IPS DF 6.9 (cell line): ENCODE results near the gene MDC1.
A peak's percentile ranks its signal among the peaks of the same experiment; 100 is the strongest.

Experiments
- DNase-seq: peaks from one replicate; pipeline ENCODE4 v3.0.0-alpha.2; 2013; ENCODE audit warnings: low read depth, low spot score
- H3K27ac ChIP-seq: one replicate; pipeline ENCODE4 v1.5.1; 2013; ENCODE audit warnings: low read length, control low read depth
- H3K27me3 ChIP-seq: 2 replicates; pipeline ENCODE4 v1.6.1; 2013; ENCODE audit warnings: mild to moderate bottlenecking, low read length; ENCODE audit not compliant: control insufficient read depth, insufficient read depth
- H3K36me3 ChIP-seq: 2 replicates; pipeline ENCODE4 v1.6.1; 2013; ENCODE audit warnings: low read length; ENCODE audit not compliant: control insufficient read depth, insufficient read depth
- H3K4me1 ChIP-seq: 2 replicates; pipeline ENCODE4 v1.6.1; 2013; ENCODE audit warnings: low read length; ENCODE audit not compliant: control insufficient read depth, insufficient read depth
- H3K4me3 ChIP-seq: 2 replicates; pipeline ENCODE4 v1.5.1; 2013; ENCODE audit warnings: mild to moderate bottlenecking, low read length
- H3K9me3 ChIP-seq: 2 replicates; pipeline ENCODE4 v1.6.1; 2013; ENCODE audit warnings: low read length, inconsistent platforms; ENCODE audit not compliant: control insufficient read depth, insufficient read depth
- WGBS: extraction: QIAGEN DNeasy Blood & Tissue Kit; methylation state at CpG from one replicate; pipeline ENCODE4 v1.1.7; 2013; ENCODE audit warnings: mixed read lengths, missing lambda C conversion rate; ENCODE audit not compliant: insufficient read length, insufficient coverage; 5-methylcytosine and 5-hydroxymethylcytosine counted together

MDC1 gene

DNA sequence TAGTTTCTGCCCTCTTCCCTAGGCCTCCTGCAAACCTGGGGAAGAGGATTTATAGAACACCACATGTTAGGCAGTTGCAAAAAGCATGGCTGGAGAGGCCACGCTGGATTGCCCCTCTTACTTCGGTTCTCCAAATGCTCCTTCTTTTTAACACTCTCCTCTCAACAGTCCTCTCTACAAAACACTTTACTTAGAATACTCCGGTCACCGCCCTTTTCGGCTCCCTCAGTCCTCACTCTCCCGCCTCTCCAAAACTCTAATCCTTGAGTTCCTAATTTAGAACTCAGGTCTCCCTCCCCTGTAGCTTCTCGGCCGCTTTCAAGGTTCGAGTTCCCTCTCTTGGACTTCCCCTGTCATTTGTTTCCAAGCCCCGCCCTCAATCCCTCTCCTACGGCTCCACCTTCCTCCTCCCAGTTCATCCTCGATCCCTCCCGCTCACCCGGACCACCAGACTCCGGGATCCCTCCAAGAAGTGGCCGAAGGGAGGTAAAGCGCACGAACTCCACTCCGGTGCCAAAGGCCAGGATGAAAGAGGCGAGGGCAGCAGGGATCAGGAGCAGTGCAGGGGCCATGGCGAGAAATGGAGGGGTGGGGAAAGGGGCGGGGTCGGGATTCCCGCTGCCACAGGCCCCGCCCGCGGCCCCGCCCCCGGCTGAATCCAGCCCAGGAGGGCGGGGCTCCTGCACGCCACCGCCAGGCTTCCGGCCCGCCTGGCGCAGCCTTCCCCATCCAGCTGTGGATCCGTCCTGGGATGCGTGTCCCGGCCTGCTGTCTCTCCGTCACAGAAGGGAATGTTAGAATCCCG lies 26.5 kb downstream of the MDC1 start, which contains the start of gene NRM:
TSS of gene NRM (minus strand) at position 582 of the 805 bp plus-strand sequence. CDS start at position 572, 10 bp downstream.
- Histone ChIP-seq H3K4me1 (peaks cover 10% of the 10 kb centered on the region), H3K9me3 (no peaks in the 10 kb centered on the region), H3K36me3 (no peaks in the 10 kb centered on the region), H3K4me3 (peak within 1 kb of the TSS; percentile 88; the same call in 1 of the 2 replicates), H3K27me3 (no peaks in the 10 kb centered on the region), H3K27ac (no peak within 1 kb of the TSS)
- WGBS, result no CpG with 5 or more reads among the region's 40 CpGs
- no peak for DNase-seq

DNA sequence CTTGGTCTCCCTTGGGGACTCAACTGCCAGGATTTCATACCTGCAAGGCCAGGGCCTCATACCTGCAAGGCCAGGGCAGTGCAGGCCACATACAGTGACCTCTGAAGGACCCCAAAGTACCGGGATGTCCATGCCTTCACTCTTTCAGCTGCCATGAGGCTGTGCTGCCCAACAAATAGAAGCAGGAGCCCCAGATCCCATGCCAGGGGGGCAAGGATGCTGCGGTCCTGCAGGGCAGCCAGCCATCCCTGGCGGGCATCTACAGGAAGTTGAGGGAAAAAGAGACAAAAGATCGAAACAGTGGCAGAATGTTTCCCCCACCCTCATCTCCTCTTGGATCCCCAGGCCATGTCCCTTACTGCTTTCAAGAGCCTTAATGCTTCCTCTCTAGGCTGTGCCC lies 27.1 kb downstream of the MDC1 start:
- H3K27me3 ChIP-seq, result no peaks in the 10 kb centered on the region
- no CpG with 5 or more reads among the region's 4 CpGs for WGBS
- H3K4me1 ChIP-seq, result peaks cover 11% of the 10 kb centered on the region
- no peak overlapping the region for H3K27ac ChIP-seq
- no peaks in the 10 kb centered on the region for H3K36me3 ChIP-seq
- DNase-seq, result no peak
- H3K4me3 ChIP-seq, result peak overlapping the region; percentile 88; the same call in 1 of the 2 replicates
- H3K9me3 ChIP-seq, result no peaks in the 10 kb centered on the region

DNA sequence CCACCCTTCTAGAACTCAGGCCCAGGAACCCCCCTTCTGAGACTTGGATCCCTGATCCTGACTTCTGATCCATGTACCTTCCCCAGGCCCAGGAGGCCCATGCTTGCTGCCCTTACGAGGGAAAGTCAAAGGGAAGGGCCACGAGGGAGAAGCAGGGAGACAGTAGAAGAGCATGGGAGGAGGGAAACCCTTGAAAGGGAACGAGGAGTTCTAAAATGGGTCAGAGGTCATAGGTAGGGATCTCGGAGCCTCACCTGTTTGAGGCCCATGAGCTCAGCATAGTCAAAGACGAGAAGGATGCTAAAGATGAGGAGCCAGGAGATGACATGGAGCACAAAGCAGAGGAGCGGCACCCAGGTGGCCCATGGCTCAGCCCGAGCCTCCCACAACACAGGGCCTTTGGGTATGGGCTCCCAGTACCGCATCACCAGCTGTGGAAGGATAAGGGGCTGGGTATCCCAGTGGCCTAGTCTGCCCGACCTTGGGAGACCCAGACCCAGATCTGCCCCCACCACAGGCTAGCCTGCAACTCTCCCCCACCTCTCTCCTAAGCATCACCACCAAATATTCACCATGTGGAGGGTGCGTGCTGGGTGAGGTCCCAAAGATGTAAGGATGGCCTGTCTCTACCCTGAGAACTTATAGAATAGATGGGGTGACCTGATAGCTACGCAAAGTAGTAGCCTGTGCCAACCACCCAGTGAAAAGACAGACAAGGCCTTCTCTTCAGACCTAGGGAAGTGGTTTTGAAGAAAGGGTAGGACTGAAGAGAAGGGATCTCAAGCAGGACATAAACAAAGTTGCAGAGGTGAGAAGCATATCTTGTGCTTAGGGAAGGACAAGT lies 27.8 kb downstream of the MDC1 start:
- H3K4me1 ChIP-seq, result peaks cover 13% of the 10 kb centered on the region
- no CpG with 5 or more reads among the region's 11 CpGs for WGBS
- H3K27ac ChIP-seq, result no peak overlapping the region
- H3K9me3 ChIP-seq, result no peaks in the 10 kb centered on the region
- no peaks in the 10 kb centered on the region for H3K27me3 ChIP-seq
- DNase-seq, result no peak
- no peak overlapping the region for H3K4me3 ChIP-seq
- no peaks in the 10 kb centered on the region for H3K36me3 ChIP-seq

DNA sequence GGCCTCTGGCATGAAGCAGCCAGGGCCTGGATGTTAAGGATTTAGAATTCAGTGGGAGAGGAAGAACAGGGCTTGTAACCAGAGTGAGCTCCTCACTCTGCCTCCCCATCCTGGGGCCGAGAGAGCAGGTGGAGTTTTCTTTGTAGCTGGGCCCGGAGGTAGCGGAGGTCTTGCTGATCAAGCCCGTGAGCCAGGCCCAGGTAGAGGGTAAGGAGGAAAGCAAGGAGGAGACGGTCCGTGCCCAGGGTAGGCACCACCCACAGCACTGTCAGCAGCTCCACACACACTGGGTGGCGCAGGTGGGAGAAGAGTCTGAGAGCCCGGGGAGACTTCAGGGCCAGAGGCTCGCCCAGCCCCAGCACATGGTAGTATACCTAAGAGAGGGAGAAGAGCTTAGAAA lies 28.5 kb downstream of the MDC1 start:
- WGBS, result no CpG with 5 or more reads among the region's 9 CpGs
- no peak for DNase-seq
- peaks cover 13% of the 10 kb centered on the region for H3K4me1 ChIP-seq
- no peak overlapping the region for H3K27ac ChIP-seq
- H3K9me3 ChIP-seq, result no peaks in the 10 kb centered on the region
- H3K36me3 ChIP-seq, result no peaks in the 10 kb centered on the region
- no peaks in the 10 kb centered on the region for H3K27me3 ChIP-seq
- H3K4me3 ChIP-seq, result no peak overlapping the region

DNA sequence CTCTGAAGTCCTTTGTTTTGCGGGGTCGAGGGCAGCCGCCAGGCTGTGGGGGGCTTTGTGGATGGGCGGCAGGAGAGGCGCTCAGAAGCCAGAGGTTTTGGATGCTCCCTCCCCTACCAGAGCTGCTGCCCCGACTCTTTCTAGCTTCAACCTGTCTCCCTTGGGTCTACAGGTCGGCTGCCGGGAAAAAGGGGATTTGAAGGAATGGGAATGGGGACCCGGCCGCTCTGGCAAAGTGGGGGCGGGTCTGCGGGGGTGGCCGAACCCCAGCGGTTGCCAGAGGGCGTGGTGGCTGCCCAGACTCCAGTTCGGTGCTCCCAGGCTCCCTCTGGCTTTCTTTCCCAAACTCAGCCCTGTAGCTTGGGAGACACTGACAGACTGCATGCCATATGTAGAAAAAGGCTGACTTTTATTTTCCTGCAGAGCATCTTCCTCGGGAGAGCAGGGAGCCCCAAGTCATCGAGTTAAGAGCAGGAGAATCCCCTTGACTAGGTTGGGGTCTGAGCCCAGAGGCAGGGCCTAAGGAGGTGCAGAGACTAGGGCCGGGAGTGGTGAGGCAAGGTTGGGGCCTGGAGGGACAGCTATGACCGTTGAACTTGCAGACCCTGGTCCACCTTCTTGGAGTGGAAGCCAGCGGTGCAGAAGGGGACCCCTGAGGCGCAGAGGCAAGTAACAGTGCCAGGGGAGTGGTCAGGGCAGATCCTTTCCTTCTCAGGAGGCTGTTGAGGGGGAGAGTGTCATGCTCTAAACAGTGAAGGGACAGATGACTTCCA lies 29.2 kb downstream of the MDC1 start:
- Histone ChIP-seq H3K4me3 (peak overlapping the region; percentile 56; the same call in 1 of the 2 replicates), H3K4me1 (peaks cover 13% of the 10 kb centered on the region), H3K9me3 (no peaks in the 10 kb centered on the region), H3K27ac (no peak overlapping the region), H3K36me3 (no peaks in the 10 kb centered on the region), H3K27me3 (no peaks in the 10 kb centered on the region)
- WGBS, result no CpG with 5 or more reads among the region's 22 CpGs
- no peak for DNase-seq

DNA sequence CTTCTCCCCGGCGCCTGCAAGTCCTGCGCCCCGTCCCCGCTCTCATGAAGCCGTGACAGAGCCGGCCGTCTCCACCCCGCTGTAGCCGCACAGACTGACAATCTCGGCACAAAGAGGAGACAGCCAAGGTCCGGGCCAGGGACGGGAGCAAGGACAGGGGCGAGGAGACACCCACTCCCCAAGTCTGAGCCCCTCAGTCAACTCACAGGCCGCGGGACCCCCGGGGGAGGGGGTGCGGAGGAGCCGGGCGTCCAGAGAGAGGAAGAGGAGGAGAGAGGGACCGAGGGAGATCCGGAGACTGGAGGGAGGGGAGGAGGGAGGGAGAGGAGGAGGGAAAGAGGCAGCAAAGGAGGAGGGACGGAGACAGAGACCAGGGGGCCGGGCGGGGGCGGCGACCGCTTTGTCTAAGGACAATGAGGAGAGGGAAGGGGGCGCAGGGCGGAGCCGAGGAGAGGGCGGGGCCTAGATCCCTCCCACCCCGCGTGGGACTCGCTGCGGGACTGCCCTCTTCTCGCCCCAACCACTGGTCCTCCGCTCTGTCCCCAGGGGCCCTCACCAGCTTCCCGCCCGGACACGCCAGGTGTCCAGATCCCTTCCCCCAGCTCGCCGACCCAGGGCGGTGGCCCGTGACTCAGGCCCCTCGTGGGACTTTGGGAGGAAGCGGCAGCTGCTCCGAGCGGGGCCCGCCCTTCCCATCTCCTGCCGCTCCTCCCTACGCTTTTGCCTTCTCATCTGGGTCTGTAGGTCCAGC lies 30.0 kb downstream of the MDC1 start:
- Histone ChIP-seq H3K27ac (no peak overlapping the region), H3K9me3 (no peaks in the 10 kb centered on the region), H3K36me3 (no peaks in the 10 kb centered on the region), H3K4me1 (peaks cover 16% of the 10 kb centered on the region), H3K27me3 (no peaks in the 10 kb centered on the region), H3K4me3 (peak overlapping the region; percentile 56; the same call in 1 of the 2 replicates)
- DNase-seq, result no peak
- WGBS, result no CpG with 5 or more reads among the region's 52 CpGs

DNA sequence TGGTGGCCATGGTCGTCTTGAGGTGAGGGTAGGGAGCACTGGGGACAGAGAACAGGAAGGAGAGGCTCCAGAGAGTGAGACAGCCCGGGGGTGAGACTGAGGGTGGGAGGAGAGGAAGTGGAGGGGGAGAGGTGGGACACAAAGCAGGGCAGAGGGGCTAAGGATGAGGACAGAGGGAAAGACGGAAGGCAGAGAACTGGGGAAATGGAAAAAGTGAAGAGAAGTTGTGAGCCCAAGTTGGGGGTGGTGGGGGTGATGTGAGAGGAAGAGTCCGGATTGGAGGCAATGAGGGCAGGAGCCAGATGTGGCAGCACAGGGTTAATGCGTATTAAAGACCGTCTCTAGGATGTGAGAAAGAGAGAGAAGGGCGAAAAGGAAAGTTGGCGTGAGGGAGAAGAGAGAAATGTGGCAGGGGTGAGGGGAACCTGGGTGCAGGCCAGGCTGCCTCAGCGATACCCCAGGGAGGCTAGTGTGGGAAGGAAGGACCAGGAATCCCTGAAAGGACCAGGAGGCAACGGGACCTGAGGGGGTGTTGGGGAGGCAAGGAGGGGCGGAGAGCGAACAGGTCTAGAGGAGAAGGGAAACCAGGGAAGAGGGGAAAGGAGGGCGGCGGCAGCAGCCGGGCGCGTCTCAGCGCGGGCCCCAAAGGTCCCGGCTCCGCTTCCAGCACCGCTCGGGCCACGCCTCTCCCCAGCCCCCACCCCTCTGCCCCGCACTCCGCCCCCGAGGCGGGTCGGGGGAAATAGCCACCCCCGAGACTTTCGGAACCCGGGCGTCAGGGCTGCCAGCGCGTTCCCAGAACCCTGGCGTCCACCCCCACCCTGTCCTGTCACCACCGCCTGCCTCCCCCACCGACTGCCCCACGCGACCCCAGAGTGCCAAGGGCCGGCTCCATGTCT lies 30.8 kb downstream of the MDC1 start, which contains the start of gene PPP1R18:
TSS of gene PPP1R18 (minus strand) at position 637 of the 899 bp plus-strand sequence. CDS start at position 10, 627 bp downstream.
- no peak for DNase-seq
- Histone ChIP-seq H3K27ac (no peak within 1 kb of the TSS), H3K4me1 (peaks cover 16% of the 10 kb centered on the region), H3K27me3 (no peaks in the 10 kb centered on the region), H3K9me3 (no peaks in the 10 kb centered on the region), H3K36me3 (no peaks in the 10 kb centered on the region), H3K4me3 (peak within 1 kb of the TSS; percentile 56; the same call in 1 of the 2 replicates)
- no CpG with 5 or more reads among the region's 41 CpGs for WGBS

DNA sequence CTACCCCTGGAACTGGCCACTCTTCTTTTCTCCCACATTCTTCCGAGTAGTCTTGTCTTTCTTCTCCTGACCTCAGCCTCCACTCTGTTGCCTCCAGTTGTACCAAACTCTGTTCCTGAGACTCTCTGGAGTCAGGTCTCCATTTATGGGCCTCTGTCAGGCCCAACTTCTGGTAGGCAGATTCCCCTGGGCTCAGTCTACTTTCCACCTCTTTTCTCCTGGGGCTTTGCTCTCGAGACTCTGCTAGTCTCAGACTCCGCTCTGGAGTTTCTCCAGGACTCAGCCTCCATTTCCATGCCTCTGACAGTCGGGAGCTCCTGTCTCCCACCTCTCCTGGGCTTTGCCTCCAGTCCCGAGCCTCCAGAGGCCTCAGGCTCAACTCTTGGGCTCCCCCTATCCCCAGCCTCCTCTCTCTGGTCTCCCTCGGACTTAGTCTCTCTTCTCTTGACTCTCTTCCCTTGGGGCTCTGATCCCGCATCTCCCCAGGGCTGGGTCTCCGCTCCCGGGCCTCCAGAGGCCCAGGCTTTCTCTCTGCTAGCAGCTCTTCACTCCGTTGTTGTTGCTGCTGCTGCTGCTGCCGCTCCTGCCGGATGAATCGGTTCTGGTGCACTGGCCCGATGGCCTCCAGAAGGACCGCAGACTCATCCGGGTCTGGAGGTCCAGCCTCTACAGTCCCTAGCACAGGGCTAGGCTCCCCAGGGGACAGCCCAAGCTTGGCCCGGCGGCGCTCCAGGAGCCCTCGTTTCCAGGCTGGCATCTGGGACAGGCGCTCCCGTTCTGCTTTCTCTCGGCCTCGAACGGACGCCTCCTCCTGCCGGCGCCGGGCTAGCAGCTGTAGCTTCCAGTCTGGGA lies 31.7 kb downstream of the MDC1 start:
- no peak for DNase-seq
- no CpG with 5 or more reads among the region's 29 CpGs for WGBS
- Histone ChIP-seq H3K27me3 (no peaks in the 10 kb centered on the region), H3K9me3 (no peaks in the 10 kb centered on the region), H3K4me1 (peaks cover 16% of the 10 kb centered on the region), H3K4me3 (no peak overlapping the region; the same call in 1 of the 2 replicates), H3K27ac (no peak overlapping the region), H3K36me3 (no peaks in the 10 kb centered on the region)
